ENCODE data around the gene RFPL4AL1.

RFPL4AL1 gene

DNA sequence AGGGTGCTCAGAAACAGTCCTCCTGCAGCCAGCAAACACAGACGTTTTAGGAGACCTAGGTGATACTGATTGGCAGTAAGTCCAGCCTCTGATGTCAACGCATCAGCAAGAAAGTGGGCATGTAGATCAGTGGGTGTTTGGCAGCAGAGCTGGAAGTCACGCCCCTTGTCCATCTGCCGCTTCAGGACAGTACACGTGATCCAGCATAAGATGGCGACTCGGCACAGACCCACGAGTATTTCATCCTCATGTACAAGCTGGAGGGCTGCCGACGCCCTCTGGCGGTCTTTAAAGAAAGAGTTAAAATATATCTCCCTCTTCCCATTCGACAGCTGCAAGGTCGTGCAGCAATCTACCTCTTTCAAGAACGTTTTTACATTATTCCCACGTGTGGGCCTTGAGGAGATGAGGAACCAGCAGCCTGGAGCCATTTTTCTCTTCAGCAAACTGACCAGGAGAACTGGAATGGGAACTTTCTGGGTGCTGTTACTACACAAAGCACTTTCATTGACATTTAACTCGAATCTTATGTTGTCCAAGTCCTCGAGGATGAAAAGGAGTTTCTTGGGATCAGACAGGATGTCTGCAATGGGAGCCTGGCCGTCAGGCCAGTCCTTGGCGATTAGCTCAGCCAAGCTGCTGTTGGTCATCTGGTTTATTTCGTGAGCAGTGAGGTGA is 40.6 kb downstream of the RFPL4AL1 start:
- H3K4me1 ChIP-seq (ENCODE audit: control insufficient read depth, low read length): peaks cover 6% of the 10 kb centered on the region
- TF ChIP-seq, protein P1, sequence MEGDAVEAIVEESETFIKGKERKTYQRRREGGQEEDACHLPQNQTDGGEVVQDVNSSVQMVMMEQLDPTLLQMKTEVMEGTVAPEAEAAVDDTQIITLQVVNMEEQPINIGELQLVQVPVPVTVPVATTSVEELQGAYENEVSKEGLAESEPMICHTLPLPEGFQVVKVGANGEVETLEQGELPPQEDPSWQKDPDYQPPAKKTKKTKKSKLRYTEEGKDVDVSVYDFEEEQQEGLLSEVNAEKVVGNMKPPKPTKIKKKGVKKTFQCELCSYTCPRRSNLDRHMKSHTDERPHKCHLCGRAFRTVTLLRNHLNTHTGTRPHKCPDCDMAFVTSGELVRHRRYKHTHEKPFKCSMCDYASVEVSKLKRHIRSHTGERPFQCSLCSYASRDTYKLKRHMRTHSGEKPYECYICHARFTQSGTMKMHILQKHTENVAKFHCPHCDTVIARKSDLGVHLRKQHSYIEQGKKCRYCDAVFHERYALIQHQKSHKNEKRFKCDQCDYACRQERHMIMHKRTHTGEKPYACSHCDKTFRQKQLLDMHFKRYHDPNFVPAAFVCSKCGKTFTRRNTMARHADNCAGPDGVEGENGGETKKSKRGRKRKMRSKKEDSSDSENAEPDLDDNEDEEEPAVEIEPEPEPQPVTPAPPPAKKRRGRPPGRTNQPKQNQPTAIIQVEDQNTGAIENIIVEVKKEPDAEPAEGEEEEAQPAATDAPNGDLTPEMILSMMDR (IDR thresholded peaks at IDR 0.05; ENCODE audit: low read depth, low read length, poor library complexity, severe bottlenecking): peak; percentile 77
- no peak for TF ChIP-seq EZH2phosphoT487 (IDR thresholded peaks at IDR 0.05; ENCODE audit: borderline replicate concordance, low read length)
- H3K9me2 ChIP-seq (replicated peaks; ENCODE audit: control insufficient read depth, low read length): no peaks in the 10 kb centered on the region
- H3K36me3 ChIP-seq (ENCODE audit: control insufficient read depth, low read length): no peaks in the 10 kb centered on the region
- no peaks in the 10 kb centered on the region for H3K79me2 ChIP-seq (ENCODE audit: control insufficient read depth, low read length)
- H3K27me3 ChIP-seq (ENCODE audit: control insufficient read depth, low read length): no peaks in the 10 kb centered on the region
- H3K27ac ChIP-seq (ENCODE audit: low read depth, low read length): no peak overlapping the region
- H3K4me3 ChIP-seq (ENCODE audit: low read length): peak overlapping the region; percentile 37
- no peaks in the 10 kb centered on the region for H3K9me3 ChIP-seq (ENCODE audit: control insufficient read depth, insufficient read depth, low read length)
- H4K20me1 ChIP-seq (ENCODE audit: control insufficient read depth, insufficient read depth, low read depth, low read length): no peaks in the 10 kb centered on the region
- H3K4me2 ChIP-seq (ENCODE audit: low read length): peak overlapping the region; percentile 49
- no peaks in the 10 kb centered on the region for H3F3A ChIP-seq (ENCODE audit: control insufficient read depth, insufficient read depth)

DNA sequence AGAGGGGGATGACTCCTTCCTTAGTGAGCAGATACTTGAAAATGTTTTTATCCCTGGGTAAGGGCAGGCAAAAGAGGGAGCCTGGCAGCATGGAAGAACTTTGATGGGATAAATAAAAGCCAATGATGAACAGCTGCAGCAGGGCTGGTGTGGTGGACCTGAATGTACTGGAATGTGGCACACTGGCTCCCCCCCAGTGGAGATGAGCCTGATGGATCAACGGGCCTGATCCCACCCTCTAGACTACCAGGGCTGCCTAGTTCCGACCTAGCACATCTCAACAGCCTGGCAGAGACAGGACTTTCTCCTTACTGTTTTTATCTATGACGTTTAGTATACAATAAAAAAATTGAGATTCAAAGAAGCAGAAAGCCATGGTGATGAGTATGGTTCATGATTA is 42.4 kb downstream of the RFPL4AL1 start:
- TF ChIP-seq EZH2phosphoT487 (IDR thresholded peaks at IDR 0.05; ENCODE audit: borderline replicate concordance, low read length): no peak
- TF ChIP-seq, protein P1 (IDR thresholded peaks at IDR 0.05; ENCODE audit: low read depth, low read length, poor library complexity, severe bottlenecking): no peak
- H3K27ac ChIP-seq (ENCODE audit: low read depth, low read length): no peak overlapping the region
- H3K27me3 ChIP-seq (ENCODE audit: control insufficient read depth, low read length): no peaks in the 10 kb centered on the region
- H3K9me2 ChIP-seq (replicated peaks; ENCODE audit: control insufficient read depth, low read length): no peaks in the 10 kb centered on the region
- no peaks in the 10 kb centered on the region for H3K79me2 ChIP-seq (ENCODE audit: control insufficient read depth, low read length)
- H3K36me3 ChIP-seq (ENCODE audit: control insufficient read depth, low read length): no peaks in the 10 kb centered on the region
- H3K4me1 ChIP-seq (ENCODE audit: control insufficient read depth, low read length): peaks cover 6% of the 10 kb centered on the region
- no peaks in the 10 kb centered on the region for H3K9me3 ChIP-seq (ENCODE audit: control insufficient read depth, insufficient read depth, low read length)
- H3K4me2 ChIP-seq (ENCODE audit: low read length): no peak overlapping the region
- no peaks in the 10 kb centered on the region for H4K20me1 ChIP-seq (ENCODE audit: control insufficient read depth, insufficient read depth, low read depth, low read length)
- H3K4me3 ChIP-seq (ENCODE audit: low read length): no peak overlapping the region
- H3F3A ChIP-seq (ENCODE audit: control insufficient read depth, insufficient read depth): no peaks in the 10 kb centered on the region

DNA sequence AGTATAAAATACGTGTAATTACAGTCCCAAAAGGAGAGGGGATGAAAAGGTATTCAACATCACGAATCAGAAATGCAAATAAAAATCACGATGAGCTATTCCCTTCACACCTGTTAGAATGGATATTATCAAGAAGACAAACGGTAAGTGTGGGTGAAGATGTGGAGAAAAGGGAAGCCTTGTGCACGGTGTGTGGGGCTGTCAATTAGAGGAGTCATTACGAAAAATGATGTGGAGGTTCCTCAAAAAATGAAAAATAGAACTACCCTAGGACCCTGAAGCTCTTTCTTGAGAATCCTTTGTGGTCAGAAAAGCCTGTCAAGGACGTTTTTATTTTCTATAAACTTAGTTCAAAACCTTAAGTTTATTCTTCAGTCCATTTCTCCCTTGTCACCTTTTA is 43.5 kb downstream of the RFPL4AL1 start:
- TF ChIP-seq, protein P1 (IDR thresholded peaks at IDR 0.05; ENCODE audit: low read depth, low read length, poor library complexity, severe bottlenecking): no peak
- no peak for TF ChIP-seq EZH2phosphoT487 (IDR thresholded peaks at IDR 0.05; ENCODE audit: borderline replicate concordance, low read length)
- Histone ChIP-seq H3K9me3 (ENCODE audit: control insufficient read depth, insufficient read depth, low read length) (no peaks in the 10 kb centered on the region), H3K4me2 (ENCODE audit: low read length) (no peak overlapping the region), H3K4me3 (ENCODE audit: low read length) (no peak overlapping the region), H3K27ac (ENCODE audit: low read depth, low read length) (no peak overlapping the region), H3K27me3 (ENCODE audit: control insufficient read depth, low read length) (no peaks in the 10 kb centered on the region), H3F3A (ENCODE audit: control insufficient read depth, insufficient read depth) (no peaks in the 10 kb centered on the region), H4K20me1 (ENCODE audit: control insufficient read depth, insufficient read depth, low read depth, low read length) (no peaks in the 10 kb centered on the region), H3K9me2 (replicated peaks; ENCODE audit: control insufficient read depth, low read length) (no peaks in the 10 kb centered on the region), H3K79me2 (ENCODE audit: control insufficient read depth, low read length) (no peaks in the 10 kb centered on the region), H3K4me1 (ENCODE audit: control insufficient read depth, low read length) (peaks cover 6% of the 10 kb centered on the region), H3K36me3 (ENCODE audit: control insufficient read depth, low read length) (no peaks in the 10 kb centered on the region)

Data from DOHH2 (cell line).